ENCODE measurements around the gene ZNF138. TPM values are rescaled to one million over a fixed set of nuclear protein-coding genes. Genes with fewer than 3 reads are reported as not detected.
"Not testable (repeated sequence)": the region's sequence is repeated elsewhere in the genome, so short reads cannot be mapped to it uniquely, and the experiment has no call there.

ZNF138 gene
- total RNA-seq (2014; rRNA removed; shearing (Covaris generic)) = 2.6 and 5.3 TPM in 2 replicates

DNA sequence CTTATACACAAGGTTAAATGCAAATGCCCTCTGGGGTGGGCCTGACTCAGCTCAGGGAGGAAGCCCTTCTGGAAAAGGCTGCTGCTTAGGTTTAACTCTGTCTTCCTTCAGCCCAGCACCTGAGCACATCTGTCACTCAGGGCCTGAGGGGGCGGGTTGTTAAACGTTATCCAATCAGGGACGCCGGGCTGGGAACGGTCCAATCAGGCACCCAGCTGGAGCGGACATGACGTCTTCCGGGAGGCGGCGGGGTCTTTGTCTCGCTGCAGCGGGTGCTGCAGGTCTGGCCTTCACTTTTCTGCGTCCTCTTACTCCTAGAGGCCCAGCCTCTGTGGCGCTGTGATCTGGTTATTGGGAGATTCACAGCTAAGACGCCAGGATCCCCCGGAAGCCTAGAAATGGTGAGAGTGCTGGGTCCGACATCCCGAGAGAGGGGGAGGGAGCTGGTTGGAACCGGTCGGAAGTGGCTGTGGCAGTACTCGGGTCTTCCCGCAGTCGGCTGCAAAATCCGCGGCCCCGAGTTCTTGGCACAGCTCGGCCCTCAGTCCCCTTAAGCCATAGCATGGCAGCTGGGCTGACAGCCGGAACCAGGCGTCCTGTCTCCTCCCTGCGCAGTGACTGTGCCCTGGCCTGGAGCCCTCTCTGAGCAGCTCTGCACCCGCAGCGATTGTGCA, at the start of gene ZNF138:
Gene ZNF138 (plus strand): TSS at position 258 of the 674 bp plus-strand sequence. CDS start 141 bp downstream, at position 399.
- DNase-seq (ENCODE audit: low spot score) = peak; percentile 98

DNA sequence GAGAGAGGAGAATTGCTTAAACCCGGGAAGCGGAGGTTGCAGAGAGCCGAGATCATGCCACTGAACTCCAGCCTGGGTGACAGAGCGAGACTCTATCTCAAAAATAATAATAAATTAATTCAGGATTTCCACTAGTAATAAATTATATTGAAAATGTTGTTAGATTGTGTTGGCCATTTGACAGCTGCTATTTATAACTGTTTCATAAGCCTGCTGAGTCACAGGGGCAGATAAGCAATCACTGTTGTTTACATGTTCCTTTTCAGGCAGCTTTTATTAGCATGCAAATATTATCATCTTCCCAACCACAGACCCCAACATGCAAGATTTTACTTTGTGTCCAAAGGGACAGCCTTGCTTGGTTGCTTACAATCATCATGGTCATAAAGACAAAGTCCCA, 49.5 kb upstream of the ZNF138 start:
- DNase-seq (ENCODE audit: low spot score) = no peak

DNA sequence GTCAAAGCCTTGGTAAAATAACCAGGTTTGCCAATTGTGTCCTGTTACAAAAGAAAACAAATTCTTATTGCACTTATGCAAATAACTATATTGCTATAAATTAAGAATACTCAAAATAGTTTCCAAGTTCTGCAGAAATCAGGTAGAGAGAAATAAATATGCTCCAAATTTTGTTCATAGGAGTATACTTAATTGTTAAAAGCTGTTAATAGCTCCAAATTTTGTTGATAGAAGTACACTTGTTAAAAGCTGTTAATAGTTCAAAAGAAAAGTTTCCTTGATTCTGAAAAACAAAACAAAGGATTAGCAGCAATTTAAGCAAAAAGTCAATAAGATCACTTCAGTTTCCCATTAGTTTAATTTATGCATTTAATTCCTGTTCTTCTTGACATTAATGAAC, 46.4 kb upstream of the ZNF138 start:
- DNase-seq (ENCODE audit: low spot score) = no peak

GRCh38 chr7:64753032-64753431, 41.2 kb upstream of the ZNF138 start:
- DNase-seq (ENCODE audit: low spot score) = no peak

DNA sequence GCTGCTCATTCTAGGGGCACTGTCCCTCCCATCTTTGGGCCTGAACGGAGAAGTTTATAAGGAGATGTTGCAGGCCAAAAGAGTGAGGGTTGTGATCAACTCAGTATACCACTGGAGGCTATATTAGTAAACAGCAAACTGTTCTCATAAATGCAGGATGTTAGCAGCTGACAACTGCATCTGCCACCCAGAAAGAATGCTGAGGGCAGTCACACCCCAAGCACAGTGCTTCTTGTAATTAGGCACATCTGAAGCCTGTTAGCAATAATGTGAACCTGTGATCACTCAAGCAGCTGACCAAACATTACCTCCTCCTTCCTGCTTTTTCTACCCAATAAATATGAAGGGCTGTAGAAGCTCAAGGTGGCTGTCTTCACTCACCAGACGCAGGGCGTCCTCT, 38.4 kb upstream of the ZNF138 start:
- DNase-seq (ENCODE audit: low spot score) = no peak

GRCh38 chr7:64758151-64758550, 36.1 kb upstream of the ZNF138 start:
- peak; percentile 36 for DNase-seq (ENCODE audit: low spot score)

DNA sequence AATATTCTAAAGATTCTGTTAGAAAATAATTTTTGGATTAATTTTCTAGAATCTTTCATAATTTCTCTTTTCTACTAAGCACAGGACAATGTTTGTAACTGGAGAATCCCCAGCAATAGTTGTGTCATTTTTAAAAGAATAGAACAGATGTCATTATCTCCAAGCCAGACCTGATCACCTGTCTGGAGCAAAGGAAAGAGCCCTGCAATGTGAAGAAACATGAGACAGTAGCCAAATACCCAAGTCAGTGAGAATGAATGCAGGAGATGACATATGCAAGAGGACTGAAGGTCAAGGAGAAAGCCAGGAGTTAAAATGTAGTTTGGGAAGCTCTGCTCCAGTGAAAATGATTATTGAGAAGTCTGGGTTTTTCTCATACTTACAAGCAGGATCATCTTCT, 25.4 kb upstream of the ZNF138 start:
- DNase-seq (ENCODE audit: low spot score) = no peak

DNA sequence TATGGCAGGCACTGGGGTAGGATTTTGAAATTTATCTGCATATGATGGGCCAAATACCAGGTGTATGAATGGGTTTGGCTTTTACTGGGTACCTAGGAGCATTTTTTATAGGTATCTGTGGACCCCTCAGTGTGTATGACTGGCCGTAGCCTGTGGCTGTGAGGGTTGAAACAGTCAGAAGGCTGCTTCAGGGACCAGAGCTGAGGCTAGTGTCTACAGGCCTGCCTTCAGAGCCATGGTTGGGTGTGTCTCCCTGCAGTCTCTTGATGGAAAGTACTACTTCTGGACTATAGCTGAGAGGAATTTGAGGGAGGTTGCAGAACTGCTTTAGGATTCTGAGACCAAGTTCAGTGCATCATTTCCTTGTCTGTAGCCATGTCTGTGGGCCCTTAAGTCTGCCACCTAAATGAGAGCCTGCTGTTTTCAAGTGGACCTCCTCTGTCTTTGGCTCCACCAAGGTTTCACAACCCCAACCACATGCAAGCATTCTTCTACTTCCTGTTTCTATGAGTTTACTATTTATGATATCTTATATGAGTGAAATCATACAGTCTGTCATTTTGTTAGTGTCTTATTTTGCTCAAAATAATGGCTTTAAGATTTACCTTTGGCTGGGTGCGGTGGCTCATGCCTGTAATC, 19.9 kb upstream of the ZNF138 start:
- DNase-seq (ENCODE audit: low spot score) = no peak

DNA sequence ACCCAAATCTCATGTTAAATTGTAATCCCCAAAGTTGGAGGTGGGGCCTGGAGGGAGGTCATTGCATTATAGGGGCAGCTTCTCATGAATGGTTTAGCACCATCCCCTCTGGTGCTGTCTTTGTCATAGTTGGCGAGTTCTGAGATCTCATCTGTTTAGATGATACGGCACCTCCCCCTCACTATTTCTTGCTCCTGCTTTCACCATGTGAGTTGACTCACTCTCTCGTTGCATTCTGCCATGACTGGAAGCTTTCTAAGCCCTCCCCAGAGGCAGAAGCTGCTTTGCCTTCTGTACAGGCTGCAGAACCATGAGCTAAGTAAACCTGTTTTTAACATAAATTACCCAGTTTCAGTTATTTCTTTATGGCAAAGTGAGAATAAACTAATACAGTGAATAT, 18.9 kb upstream of the ZNF138 start:
- no peak for DNase-seq (ENCODE audit: low spot score)

- not testable (repeated sequence) for DNase-seq (ENCODE audit: low spot score)
Measured at GRCh38 chr7:64784842-64785241, 9.4 kb upstream of the ZNF138 start.

DNA sequence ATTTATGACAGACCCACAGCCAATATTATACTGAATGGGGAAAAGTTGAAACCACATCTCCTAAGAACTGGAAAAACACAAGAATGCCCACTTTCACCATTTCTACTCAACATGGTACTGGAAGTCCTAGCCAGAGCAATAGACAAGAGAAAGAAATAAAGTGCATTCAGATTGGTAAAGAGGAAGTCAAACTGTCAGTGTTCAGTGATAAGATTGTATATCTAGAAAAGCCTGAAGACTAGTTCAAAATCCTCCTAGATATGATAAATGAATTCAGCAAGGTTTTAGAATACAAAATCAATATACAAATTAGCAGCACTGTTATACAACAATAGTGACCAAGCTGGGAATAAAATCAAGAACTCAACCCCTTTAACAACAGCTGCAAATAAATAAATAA, 6.9 kb upstream of the ZNF138 start:
- DNase-seq (ENCODE audit: low spot score) = no peak

GRCh38 chr7:64789241-64789640, 5.0 kb upstream of the ZNF138 start:
- not testable (repeated sequence) for DNase-seq (ENCODE audit: low spot score)

- DNase-seq (ENCODE audit: low spot score) = no peak
Measured at GRCh38 chr7:64793106-64793755, 997 bp upstream of the ZNF138 start.

DNA sequence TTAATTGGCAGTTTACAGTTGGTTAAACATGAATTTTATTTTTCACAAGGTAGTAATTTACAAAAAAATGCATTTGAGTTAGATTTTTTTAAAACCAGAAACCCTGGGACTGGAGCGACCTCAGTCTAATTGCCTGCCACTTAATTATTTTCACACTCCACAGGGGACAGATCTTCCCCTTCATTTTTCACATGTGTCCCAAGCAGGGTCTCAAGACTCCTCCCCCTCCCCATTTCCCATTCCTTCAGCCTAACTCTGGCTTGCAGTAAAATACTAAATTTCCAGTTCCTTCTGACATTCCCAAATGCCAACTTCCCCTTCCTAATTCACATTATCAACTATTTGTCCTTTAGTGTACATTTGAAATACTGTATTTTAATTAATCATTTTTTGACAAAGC, 948 bp downstream of the ZNF138 start:
- no peak for DNase-seq (ENCODE audit: low spot score)

DNA sequence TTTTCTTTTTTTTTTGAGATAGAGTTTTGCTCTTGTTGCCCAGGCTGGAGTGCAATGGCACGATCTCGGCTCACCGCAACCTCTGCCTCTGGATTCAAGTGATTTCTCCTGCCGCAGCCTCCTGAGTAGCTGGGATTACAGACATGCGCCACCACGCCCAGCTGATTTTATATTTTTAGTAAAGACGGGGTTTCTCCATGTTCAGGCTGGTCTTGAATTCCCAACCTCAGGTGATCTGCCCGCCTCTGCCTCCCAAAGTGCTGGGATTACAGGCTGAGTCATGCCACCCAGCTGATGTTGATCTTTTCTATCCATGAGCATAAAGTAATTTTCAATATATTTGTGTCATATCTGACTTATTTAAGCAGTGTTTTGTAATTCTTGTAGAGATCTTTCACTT, 4.9 kb downstream of the ZNF138 start:
- not testable (repeated sequence) for DNase-seq (ENCODE audit: low spot score)

DNA sequence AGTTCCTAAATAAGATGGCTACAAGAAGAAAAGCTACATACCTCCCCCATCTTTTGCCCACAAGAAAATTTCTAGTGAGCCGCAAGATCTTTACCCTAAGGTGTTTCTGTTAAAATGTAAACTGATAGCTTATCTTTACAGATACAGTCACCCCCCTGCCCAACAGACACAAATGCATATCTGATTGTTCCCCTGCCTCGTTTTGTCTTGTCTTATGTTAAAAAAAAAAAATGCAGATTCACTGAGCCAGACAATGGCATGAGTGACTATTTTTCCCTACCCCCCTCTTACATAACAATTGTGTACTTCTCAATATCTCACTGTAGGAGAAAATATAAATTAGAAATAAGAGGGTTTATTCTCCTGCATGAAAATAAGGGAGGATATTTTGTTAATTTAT, 8.5 kb downstream of the ZNF138 start:
- DNase-seq (ENCODE audit: low spot score) = no peak

GRCh38 chr7:64807731-64808365, 13.6 kb downstream of the ZNF138 start:
- DNase-seq (ENCODE audit: low spot score) = no peak

GRCh38 chr7:64811767-64812166, 17.5 kb downstream of the ZNF138 start:
- no peak for DNase-seq (ENCODE audit: low spot score)

DNA sequence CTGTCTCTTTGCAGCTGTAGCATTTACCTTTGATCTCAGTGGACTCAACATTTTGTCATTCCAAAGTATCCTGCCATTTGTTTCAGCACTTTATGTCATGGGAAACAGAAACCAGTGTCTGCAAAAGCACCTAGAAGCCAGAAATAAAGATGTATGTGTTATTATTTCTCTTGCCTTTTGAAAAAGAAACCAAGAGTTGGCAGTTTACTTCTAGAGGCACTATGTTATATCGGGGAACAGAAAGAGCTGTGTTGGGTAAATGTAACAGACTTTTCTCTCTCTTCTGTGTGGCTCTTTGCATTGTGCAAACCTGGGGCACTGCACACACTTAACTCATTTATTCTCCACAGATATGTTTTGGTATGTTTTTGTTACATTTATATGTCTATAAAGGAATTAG, 36.7 kb downstream of the ZNF138 start:
- no peak for DNase-seq (ENCODE audit: low spot score)

- no peak for DNase-seq (ENCODE audit: low spot score)
Measured at GRCh38 chr7:64832136-64832535, 37.9 kb downstream of the ZNF138 start.

GRCh38 chr7:64834989-64835388, 40.8 kb downstream of the ZNF138 start:
- DNase-seq (ENCODE audit: low spot score) = no peak

DNA sequence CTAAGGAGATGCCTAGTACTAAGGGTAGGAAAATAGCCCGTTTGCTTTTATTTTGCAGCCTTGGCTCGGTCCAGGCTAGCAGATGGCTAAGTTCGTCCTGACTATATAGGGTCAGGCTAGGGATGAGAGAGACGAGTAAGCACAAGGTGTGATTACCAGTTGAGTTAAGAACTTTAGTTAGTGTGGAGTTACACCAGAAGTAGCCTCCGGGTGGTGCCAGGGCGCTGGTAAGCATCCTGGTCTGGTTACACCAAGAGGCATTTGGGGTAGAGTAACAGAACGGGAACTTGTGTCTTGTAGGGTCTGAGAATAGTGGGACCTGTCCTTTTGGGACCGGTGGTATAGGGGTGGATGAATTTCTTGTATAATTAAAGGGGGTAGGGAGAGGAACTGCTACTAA, 41.6 kb downstream of the ZNF138 start:
- not testable (repeated sequence) for DNase-seq (ENCODE audit: low spot score)

All from HT-29 (cell line).